Brain microvascular endothelial cell (primary cell): ENCODE measurements around the gene MOXD1.
A peak's percentile ranks its signal among the peaks of the same experiment; 100 is the strongest.

Source experiments
- DNase-seq: peaks from one replicate; pipeline ENCODE4 v3.0.0-alpha.2; 2020
- H3K27ac ChIP-seq: fragments of 250-450 bp; sonication (Bioruptor Pico); 2 replicates; pipeline ENCODE4 v1.5.1; 2020; ENCODE audit warnings: mild to moderate bottlenecking, moderate library complexity
- H3K27me3 ChIP-seq: fragments of 250-450 bp; sonication (Bioruptor Pico); replicated peaks from 2 replicates; pipeline ENCODE4 v1.5.1; 2020; ENCODE audit warnings: mild to moderate bottlenecking
- H3K36me3 ChIP-seq: fragments of 250-450 bp; sonication (Bioruptor Pico); replicated peaks from 2 replicates; pipeline ENCODE4 v1.5.1; 2020; ENCODE audit warnings: mild to moderate bottlenecking
- H3K4me3 ChIP-seq: 2 replicates; pipeline ENCODE4 v1.5.1; 2011; ENCODE audit warnings: low read depth, mild to moderate bottlenecking, control low read depth, low read length, moderate library complexity
- in situ Hi-C: cut with HindIII; loops from 2 replicates; pipeline ENCODE4 v1.10.0; 2017; ENCODE audit warnings: low sequenced_read_pairs, low pct_ligation_motif_present
- TF ChIP-seq, protein P1 (sequence below): IDR thresholded peaks from 2 replicates; pipeline ENCODE4 v1.5.1; 2011; ENCODE audit warnings: low read depth, mild to moderate bottlenecking, moderate library complexity, low read length, control low read depth, inconsistent platforms; ENCODE audit errors: missing control alignments

The MOXD1 gene

DNA sequence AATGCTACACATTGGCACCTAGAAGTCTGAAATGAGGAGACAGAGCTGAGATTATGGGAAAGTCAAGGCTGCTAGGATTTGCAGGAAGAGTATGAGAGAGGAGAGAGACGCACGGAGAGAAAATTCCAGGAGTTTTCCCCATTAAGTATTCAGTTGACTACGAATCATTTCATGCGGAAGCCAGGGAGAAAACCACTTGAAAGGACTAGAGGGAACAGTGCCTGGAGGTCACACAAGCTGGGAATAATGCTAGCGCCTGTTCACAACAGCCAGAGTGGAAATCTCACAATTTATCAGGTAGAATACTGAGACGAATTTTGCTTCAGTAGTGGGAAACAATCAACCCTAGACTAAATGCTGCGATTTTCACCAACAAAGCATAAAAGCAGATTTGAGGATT lies 118.6 kb downstream of the MOXD1 start:
- Histone ChIP-seq H3K27ac (no peak overlapping the region), H3K36me3 (no peaks in the 10 kb centered on the region), H3K4me3 (no peak overlapping the region), H3K27me3 (no peaks in the 10 kb centered on the region)
- no peak for DNase-seq
- TF ChIP-seq, protein P1, sequence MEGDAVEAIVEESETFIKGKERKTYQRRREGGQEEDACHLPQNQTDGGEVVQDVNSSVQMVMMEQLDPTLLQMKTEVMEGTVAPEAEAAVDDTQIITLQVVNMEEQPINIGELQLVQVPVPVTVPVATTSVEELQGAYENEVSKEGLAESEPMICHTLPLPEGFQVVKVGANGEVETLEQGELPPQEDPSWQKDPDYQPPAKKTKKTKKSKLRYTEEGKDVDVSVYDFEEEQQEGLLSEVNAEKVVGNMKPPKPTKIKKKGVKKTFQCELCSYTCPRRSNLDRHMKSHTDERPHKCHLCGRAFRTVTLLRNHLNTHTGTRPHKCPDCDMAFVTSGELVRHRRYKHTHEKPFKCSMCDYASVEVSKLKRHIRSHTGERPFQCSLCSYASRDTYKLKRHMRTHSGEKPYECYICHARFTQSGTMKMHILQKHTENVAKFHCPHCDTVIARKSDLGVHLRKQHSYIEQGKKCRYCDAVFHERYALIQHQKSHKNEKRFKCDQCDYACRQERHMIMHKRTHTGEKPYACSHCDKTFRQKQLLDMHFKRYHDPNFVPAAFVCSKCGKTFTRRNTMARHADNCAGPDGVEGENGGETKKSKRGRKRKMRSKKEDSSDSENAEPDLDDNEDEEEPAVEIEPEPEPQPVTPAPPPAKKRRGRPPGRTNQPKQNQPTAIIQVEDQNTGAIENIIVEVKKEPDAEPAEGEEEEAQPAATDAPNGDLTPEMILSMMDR, result no peak
- in situ Hi-C loops, result loop anchor here (25.0 kb wide), 1 partner anchor 205 kb away; no protein-coding TSS in a partner anchor

DNA sequence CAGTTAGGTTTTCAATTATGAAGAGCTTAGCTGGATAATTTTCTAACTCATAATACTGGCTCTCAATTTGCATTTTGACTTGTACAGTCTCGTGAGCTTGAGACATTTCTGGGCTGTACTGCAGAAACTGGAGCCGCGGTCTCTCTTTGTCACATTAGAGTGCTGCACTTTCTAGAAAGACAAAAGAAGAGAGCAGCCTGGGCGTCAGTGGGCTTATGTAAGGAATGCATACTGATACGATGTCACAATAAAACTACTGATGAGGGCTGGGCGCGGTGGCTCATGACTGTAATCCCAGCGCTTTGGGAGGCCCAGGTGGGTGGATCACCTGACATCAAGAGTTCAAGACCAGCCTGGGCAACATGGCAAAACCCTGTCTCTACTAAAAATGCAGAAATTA lies 120.8 kb downstream of the MOXD1 start:
- in situ Hi-C loops, result loop anchor here (25.0 kb wide), 1 partner anchor 207 kb away; no protein-coding TSS in a partner anchor
- Histone ChIP-seq H3K36me3 (no peaks in the 10 kb centered on the region), H3K4me3 (no peak overlapping the region), H3K27ac (no peak overlapping the region), H3K27me3 (no peaks in the 10 kb centered on the region)
- TF ChIP-seq, protein P1, result no peak
- no peak for DNase-seq

DNA sequence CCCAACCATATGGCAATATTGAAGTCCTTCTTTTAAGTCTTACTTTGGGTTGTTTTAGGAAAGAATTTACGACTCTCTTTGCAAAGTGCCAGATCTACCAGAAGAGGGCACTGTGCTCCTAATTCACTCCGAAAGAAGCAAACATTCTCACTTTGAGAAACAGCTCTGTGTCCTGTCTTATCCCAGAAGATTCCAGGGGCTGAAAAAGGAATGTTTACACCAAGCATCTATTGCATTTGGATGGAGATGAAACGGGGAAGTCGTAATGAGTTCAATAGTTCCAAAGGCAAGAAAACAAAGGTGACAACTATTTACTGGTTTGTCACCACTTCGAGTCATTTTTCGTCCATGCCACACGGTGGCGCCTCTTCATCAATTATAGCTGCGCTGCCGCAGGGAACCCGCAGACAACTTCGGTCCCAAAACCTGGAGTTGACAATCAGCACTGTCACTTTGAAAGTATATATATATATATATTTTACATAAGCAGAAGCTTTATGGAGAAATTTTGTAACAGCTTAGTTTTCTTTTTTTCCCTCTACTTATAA lies 121.6 kb downstream of the MOXD1 start:
- DNase-seq, result peak; percentile 59
- no peak overlapping the region for H3K27ac ChIP-seq
- H3K36me3 ChIP-seq, result no peaks in the 10 kb centered on the region
- TF ChIP-seq, protein P1, result peak; percentile 72
- H3K4me3 ChIP-seq, result peak overlapping the region; percentile 58
- in situ Hi-C loops, result loop anchor here (25.0 kb wide), 1 partner anchor 208 kb away; no protein-coding TSS in a partner anchor
- H3K27me3 ChIP-seq, result no peaks in the 10 kb centered on the region

DNA sequence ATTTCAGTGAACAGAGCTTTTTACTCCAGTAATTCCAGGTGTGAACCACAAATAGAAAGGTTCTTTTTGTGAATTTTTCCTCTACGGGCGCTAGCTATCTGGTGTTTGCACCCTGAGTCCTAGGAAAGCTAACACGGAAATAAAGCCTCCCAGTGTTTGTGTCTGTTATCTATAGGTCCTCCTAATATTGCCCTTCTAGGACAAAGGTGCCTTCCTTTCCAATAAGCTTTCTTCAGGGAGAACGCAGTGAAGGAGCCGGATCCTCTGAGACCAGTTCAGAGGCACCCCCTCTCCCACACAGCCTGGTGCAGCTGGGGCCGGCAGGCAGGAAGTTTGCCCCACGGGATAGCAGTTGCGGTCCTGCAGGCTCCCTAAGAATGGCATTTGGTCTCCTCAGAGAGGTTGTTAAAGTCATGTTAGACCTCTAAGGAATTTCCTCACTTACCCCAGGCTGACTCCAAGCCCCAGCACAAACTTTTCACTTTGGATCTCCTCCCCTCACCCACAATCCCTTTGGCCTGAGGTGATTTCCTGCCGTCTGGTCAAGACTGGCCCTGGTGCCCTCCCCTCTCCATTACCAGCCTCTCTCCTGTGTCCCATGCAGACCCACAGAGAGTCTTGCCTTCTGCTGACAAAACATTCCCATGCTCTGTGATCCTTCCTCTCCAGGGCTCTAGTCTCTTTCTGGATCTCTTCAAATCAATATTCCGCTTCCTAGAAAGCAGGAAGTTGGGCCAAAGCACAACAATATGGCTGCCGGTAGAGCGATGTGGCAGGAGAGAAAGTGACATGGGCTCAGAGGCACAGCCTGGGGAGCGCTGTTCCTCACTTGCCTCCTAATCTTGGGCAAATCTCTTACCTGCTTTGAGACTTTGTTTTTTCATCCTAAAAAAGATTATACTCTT lies 126.0 kb downstream of the MOXD1 start:
- H3K27me3 ChIP-seq, result no peaks in the 10 kb centered on the region
- no peak overlapping the region for H3K4me3 ChIP-seq
- in situ Hi-C loops, result loop anchor here (25.0 kb wide), 1 partner anchor 212 kb away; no protein-coding TSS in a partner anchor
- peak; percentile 24 for DNase-seq
- TF ChIP-seq, protein P1, result no peak
- H3K27ac ChIP-seq, result no peak overlapping the region
- H3K36me3 ChIP-seq, result no peaks in the 10 kb centered on the region

- H3K27me3 ChIP-seq, result no peaks in the 10 kb centered on the region
- no peak overlapping the region for H3K4me3 ChIP-seq
- TF ChIP-seq, protein P1, result no peak
- in situ Hi-C loops, result no loop called here
- H3K36me3 ChIP-seq, result no peaks in the 10 kb centered on the region
- DNase-seq, result no peak
- H3K27ac ChIP-seq, result no peak overlapping the region
Measured at GRCh38 chr6:132272776-132273175, 128.5 kb downstream of the MOXD1 start.
